ENCODE data around the gene FGR.
A peak's percentile ranks its signal among the peaks of the same experiment; 100 is the strongest.

The FGR gene

DNA sequence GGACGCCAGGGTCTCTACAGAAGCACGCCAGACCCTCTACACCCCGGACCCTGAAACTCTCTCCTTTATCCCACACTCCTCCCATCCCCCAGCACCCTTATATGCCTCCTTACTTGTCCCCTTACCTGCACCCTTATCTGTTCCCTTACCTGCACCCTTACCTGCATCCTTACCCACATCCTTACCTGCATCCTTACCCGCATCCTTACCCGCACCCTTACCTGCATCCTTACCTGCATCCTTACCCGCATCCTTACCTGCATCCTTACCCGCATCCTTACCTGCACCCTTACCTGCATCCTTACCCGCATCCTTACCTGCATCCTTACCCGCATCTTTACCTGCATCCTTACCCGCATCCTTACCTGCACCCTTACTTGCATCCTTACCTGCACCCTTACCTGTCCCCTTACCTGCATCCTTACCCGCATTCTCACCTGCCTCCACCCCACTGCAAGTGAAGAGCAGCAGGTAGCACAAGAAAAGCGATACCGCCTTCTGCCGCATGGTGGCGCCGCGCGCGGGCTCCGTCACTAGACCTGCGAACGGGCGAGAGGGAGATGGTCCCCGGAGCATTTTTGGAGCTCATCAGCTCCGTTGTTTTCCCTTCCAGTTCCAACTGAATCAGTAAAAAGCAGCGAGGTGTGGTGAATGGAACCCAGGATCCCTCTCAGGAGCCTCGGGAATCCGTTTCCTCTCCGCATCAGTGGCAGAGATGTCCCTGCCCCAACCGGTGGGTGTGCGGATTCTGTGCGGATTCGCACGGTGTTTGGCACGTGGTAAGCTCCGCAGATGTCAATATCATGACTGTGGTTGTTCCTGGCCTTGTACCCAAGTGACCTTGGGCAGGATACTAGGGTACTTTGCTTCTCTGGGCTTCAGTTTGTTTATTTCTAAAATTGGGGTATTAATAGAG is 34.1 kb upstream of the FGR start:
- peak overlapping the region; percentile 51 for H3K4me3 ChIP-seq
- no peak for TF ChIP-seq Cebpa-rat (IDR thresholded peaks at IDR 0.05)

DNA sequence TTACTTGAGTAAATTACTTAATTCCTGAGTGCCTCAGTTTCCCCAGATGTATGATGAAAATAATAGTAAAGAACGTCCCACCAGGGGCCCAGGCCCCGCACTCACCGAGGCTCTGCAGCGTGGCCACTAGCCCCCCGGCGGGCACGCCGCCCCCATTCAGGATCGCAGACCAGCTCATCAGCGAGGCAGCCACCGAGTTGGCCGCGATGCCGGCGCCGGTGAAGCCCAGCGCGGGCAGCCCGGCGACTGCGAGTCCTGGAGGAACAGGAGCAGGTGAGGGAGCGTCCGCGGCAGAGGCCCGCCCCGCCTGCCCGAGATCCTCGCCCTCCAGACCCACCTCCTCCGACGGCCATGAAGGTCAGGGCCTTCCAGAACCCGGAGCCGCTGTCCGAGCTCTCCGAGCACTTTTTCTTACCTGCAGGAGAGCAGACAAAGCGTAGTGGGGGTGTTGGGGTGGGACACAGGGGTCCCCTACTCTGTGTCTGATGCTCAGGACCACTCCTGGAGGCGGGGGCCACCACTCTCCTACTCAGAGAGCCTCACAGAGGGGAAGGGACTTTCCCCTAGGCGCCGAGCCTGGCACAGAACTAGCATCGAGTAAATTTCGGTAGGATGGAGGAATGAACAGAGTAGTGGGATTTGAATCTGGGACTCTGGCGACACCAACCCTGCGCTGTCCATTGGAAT is 33.3 kb upstream of the FGR start:
- no peak for TF ChIP-seq Cebpa-rat (IDR thresholded peaks at IDR 0.05)

More for the DNA sequence above, 34.1 kb upstream of the FGR start:
- Histone ChIP-seq H3K9ac (peak overlapping the region; percentile 31; the same call in 1 of the 2 replicates), H3K36me3 (no peaks in the 10 kb centered on the region; the same call in 1 of the 2 replicates), H3K27ac (no peak overlapping the region), H3K27me3 (no peaks in the 10 kb centered on the region), H4K20me1 (no peaks in the 10 kb centered on the region), H3K9me3 (no peaks in the 10 kb centered on the region), H3K4me1 (peaks cover 56% of the 10 kb centered on the region), H3K4me2 (peak overlapping the region; percentile 94)

DNA sequence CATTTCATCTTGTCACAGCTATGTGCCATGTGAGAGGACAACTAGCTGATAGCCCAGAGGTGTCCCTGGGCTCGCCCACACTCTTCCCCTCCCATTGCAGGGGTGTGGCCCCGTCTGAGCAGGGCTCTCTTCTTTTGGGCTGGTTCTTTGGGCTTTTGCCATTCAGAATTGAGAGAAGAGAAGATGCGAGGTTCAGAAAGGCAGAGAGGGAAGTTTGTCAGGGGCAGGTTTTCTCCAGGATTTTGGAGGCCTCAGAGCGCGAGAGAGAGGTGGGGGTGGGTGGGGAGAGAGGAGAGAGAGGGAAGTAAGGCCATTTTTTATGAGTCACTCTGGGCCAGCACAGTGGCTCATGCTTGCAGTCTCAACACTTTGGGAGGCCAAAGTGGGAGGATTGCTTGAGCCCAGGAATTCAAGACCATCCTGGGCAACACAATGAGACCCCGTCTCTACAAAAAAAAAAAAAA is 31.8 kb upstream of the FGR start:
- no peak overlapping the region for H3K27ac ChIP-seq
- no peaks in the 10 kb centered on the region for H4K20me1 ChIP-seq
- no peak overlapping the region for H3K4me3 ChIP-seq
- H3K27me3 ChIP-seq: no peaks in the 10 kb centered on the region
- no peaks in the 10 kb centered on the region for H3K9me3 ChIP-seq
- H3K4me2 ChIP-seq: no peak overlapping the region
- H3K36me3 ChIP-seq: no peaks in the 10 kb centered on the region; the same call in 1 of the 2 replicates
- peaks cover 68% of the 10 kb centered on the region for H3K4me1 ChIP-seq
- no peak overlapping the region for H3K9ac ChIP-seq
- TF ChIP-seq Cebpa-rat (IDR thresholded peaks at IDR 0.05): no peak

More for the DNA sequence above, 33.3 kb upstream of the FGR start:
- no peaks in the 10 kb centered on the region for H4K20me1 ChIP-seq
- H3K9me3 ChIP-seq: no peaks in the 10 kb centered on the region
- no peaks in the 10 kb centered on the region; the same call in 1 of the 2 replicates for H3K36me3 ChIP-seq
- H3K27ac ChIP-seq: no peak overlapping the region
- H3K4me3 ChIP-seq: no peak overlapping the region
- no peak overlapping the region for H3K9ac ChIP-seq
- no peaks in the 10 kb centered on the region for H3K27me3 ChIP-seq
- H3K4me2 ChIP-seq: no peak overlapping the region
- H3K4me1 ChIP-seq: peaks cover 64% of the 10 kb centered on the region

DNA sequence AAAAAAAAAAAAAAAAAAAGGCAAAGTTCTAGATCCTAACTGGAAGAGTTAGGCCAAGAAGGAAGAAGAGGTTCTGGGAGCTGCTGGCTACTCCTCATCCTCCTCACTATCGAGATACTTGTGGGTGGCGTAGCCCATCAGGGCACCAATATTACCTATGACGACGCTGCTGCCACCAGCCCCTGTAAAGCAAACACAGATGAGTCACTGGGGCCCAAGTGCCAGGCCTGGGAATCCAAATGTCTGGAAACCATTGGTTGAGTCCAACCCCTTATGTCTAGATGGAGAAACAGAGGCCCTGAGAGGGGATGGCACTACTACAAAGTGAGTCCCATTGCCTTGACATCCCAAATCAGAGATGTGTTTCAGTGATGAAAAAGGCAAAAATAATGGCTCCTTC is 31.3 kb upstream of the FGR start:
- Histone ChIP-seq H4K20me1 (no peaks in the 10 kb centered on the region), H3K4me2 (no peak overlapping the region), H3K9ac (no peak overlapping the region), H3K4me3 (no peak overlapping the region), H3K9me3 (no peaks in the 10 kb centered on the region), H3K27me3 (no peaks in the 10 kb centered on the region), H3K4me1 (peaks cover 68% of the 10 kb centered on the region), H3K27ac (no peak overlapping the region), H3K36me3 (no peaks in the 10 kb centered on the region; the same call in 1 of the 2 replicates)
- no peak for TF ChIP-seq Cebpa-rat (IDR thresholded peaks at IDR 0.05)

DNA sequence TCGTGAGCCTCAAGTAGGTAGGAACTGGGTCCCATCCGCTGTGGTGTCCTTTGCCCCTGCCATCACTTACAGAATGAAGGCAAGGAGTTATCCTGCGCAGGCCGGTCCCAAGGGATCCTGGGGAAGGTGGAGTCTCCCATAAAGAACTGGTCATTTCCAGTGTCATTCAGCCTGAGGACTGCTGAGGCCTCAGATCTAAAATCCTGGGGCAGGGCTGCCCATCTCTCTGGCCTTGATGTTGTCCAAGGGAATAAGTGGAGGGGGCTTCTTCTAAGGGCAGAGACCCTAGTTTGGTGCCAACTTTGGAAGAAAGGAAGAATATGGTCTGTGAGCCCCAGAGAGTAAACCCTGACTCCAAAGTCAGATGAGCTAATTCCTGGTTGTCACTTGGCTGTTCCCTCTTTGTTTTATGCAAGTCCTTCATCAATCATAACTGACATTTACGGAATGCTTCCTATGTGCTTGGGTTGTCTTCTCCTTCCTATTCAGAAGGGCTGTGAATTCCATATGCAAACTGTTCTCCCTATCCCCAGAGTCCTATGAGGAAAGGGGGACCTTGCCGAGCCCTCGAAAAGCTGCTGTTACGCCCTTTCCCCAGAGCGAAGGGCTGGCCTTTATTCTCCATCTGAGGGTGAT is 30.1 kb upstream of the FGR start:
- Histone ChIP-seq H4K20me1 (no peaks in the 10 kb centered on the region), H3K4me2 (peak overlapping the region; percentile 85; the same call in 1 of the 2 replicates), H3K36me3 (no peaks in the 10 kb centered on the region; the same call in 1 of the 2 replicates), H3K27me3 (no peaks in the 10 kb centered on the region), H3K9ac (no peak overlapping the region), H3K4me1 (peaks cover 68% of the 10 kb centered on the region), H3K9me3 (no peaks in the 10 kb centered on the region), H3K4me3 (no peak overlapping the region), H3K27ac (peak overlapping the region; percentile 92; the same call in 1 of the 2 replicates)
- TF ChIP-seq Cebpa-rat (IDR thresholded peaks at IDR 0.05): no peak

DNA sequence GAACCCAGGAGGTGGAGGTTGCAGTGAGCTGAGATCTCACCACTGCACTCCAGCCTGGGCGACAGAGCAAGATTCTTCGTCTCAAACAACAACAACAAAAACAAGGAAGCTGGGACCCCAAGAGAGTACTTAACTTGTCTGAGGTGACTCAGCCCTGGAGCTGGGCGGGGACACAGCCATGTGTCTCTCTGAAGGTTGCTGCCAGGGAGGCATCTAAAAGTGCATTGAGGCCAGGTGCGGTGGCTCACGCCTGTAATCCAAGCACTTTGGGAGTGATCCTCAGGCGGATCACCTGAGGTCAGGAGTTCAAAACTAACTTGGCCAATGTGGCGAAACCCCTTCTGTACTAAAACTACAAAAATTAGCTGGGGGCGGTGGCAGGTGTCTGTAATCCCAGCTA is 29.3 kb upstream of the FGR start:
- H3K27ac ChIP-seq: peak overlapping the region; percentile 92
- no peaks in the 10 kb centered on the region for H3K9me3 ChIP-seq
- H3K4me2 ChIP-seq: peak overlapping the region; percentile 85
- peak overlapping the region; percentile 77; the same call in 1 of the 2 replicates for H3K9ac ChIP-seq
- TF ChIP-seq Cebpa-rat (IDR thresholded peaks at IDR 0.05): no peak
- no peak overlapping the region for H3K4me3 ChIP-seq
- no peaks in the 10 kb centered on the region for H3K27me3 ChIP-seq
- H4K20me1 ChIP-seq: no peaks in the 10 kb centered on the region
- H3K4me1 ChIP-seq: peaks cover 65% of the 10 kb centered on the region
- H3K36me3 ChIP-seq: no peaks in the 10 kb centered on the region; the same call in 1 of the 2 replicates

GRCh38 chr1:27662707-27663393 is 27.9 kb upstream of the FGR start:
- no peaks in the 10 kb centered on the region for H4K20me1 ChIP-seq
- TF ChIP-seq Cebpa-rat (IDR thresholded peaks at IDR 0.05): no peak
- peak overlapping the region; percentile 77 for H3K9ac ChIP-seq
- peak overlapping the region; percentile 42 for H3K4me3 ChIP-seq
- H3K36me3 ChIP-seq: no peaks in the 10 kb centered on the region; the same call in 1 of the 2 replicates
- H3K27me3 ChIP-seq: no peaks in the 10 kb centered on the region
- H3K4me1 ChIP-seq: peaks cover 74% of the 10 kb centered on the region
- H3K9me3 ChIP-seq: no peaks in the 10 kb centered on the region
- peak overlapping the region; percentile 92 for H3K27ac ChIP-seq
- peak overlapping the region; percentile 85 for H3K4me2 ChIP-seq

DNA sequence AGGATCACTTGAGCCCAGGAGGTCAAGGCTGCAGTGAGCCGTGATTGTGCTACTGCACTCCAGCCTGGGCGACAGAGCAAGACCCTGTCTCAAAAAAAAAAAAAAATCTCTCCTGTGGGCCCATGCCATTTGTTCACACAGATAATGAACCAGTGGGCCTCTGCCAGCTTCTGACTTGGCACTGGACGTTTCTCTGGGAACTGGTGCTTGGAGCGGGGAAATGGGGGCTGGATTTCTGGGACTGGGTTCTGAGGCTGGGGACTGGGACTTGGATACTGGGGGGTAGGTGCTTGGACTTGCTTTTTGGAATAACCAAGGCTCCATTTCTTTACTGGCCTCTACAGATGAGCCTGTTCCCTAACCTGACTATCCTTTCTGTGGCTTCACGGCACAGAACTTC is 27.3 kb upstream of the FGR start:
- H3K9ac ChIP-seq: peak overlapping the region; percentile 77

More for the DNA sequence above, 27.3 kb upstream of the FGR start:
- Histone ChIP-seq H4K20me1 (no peaks in the 10 kb centered on the region), H3K4me3 (peak overlapping the region; percentile 42), H3K27me3 (no peaks in the 10 kb centered on the region), H3K27ac (peak overlapping the region; percentile 92), H3K9me3 (no peaks in the 10 kb centered on the region), H3K4me2 (peak overlapping the region; percentile 85), H3K4me1 (peaks cover 80% of the 10 kb centered on the region), H3K36me3 (no peaks in the 10 kb centered on the region)
- no peak for TF ChIP-seq Cebpa-rat (IDR thresholded peaks at IDR 0.05)
